Suprapubic skin (tissue), 4 donors: ENCODE data around the gene HMCN1. TPM values are rescaled to one million over a fixed set of nuclear protein-coding genes. Genes with fewer than 3 reads are reported as not detected.
A peak's percentile ranks its signal among the peaks of the same experiment; 100 is the strongest.

ENCODE experiments used
- DNase-seq, 2 donors: peaks; one replicate each; pipeline ENCODE4 v3.0.0-alpha.2; 2019; ENCODE audit warnings: low spot score in 2 of 2
- H3K27ac ChIP-seq: fragments of 200-600 bp; sonication (generic); one replicate; pipeline ENCODE4 v1.5.1; 2019
- H3K27me3 ChIP-seq: fragments of 200-600 bp; sonication (generic); one replicate; pipeline ENCODE4 v1.5.1; 2019
- H3K36me3 ChIP-seq: fragments of 200-600 bp; sonication (generic); one replicate; pipeline ENCODE4 v1.5.1; 2019
- H3K4me1 ChIP-seq: fragments of 200-600 bp; sonication (generic); one replicate; pipeline ENCODE4 v1.5.1; 2019
- H3K4me3 ChIP-seq: fragments of 200-600 bp; sonication (generic); one replicate; pipeline ENCODE4 v1.5.1; 2019; ENCODE audit warnings: mild to moderate bottlenecking
- H3K9me3 ChIP-seq: fragments of 200-600 bp; sonication (generic); one replicate; pipeline ENCODE4 v1.5.1; 2019
- EP300 ChIP-seq: sonication (generic); formaldehyde crosslinking; IDR thresholded peaks from one replicate; pipeline ENCODE4 v1.6.1; 2017; ENCODE audit warnings: antibody characterized with exemption
- POLR2A ChIP-seq, 2 donors: fragments of 450-650 bp; IDR thresholded peaks; one replicate each; pipeline ENCODE4 v1.6.1; 2017; ENCODE audit warnings: antibody characterized with exemption in 2 of 2, mild to moderate bottlenecking in 2 of 2, moderate library complexity in 2 of 2
- POLR2AphosphoS5 ChIP-seq, 3 donors: sonication (generic); formaldehyde crosslinking; IDR thresholded peaks; one replicate each; pipeline ENCODE4 v1.6.1; 2017; ENCODE audit warnings: antibody characterized with exemption in 3 of 3
- WGBS: methylation state at CpG from one replicate; pipeline ENCODE4 v1.1.5; 2018; 5-methylcytosine and 5-hydroxymethylcytosine counted together
- total RNA-seq, 4 donors: library from RNA; depleted of rRNA; stranded (reverse); fragments of >200 nt; gene quantifications; one replicate each; pipeline ENCODE4 v1.1.0, GENCODE V29; 2016
- TF ChIP-seq, protein P1 (sequence below), 2 donors: fragments of 200-600 bp in 1 of 2; fragments of 450-650 bp in 1 of 2; sonication (generic) in 1 of 2; IDR thresholded peaks; one replicate each; pipeline ENCODE4 v1.5.1; 2016 to 2019; ENCODE audit warnings: antibody characterized with exemption in 2 of 2, mild to moderate bottlenecking in 1 of 2, moderate library complexity in 1 of 2

The HMCN1 gene
- total RNA-seq, 4 donors from 2014 or later: 2.2 to 5.6 (median 3.7) TPM

DNA sequence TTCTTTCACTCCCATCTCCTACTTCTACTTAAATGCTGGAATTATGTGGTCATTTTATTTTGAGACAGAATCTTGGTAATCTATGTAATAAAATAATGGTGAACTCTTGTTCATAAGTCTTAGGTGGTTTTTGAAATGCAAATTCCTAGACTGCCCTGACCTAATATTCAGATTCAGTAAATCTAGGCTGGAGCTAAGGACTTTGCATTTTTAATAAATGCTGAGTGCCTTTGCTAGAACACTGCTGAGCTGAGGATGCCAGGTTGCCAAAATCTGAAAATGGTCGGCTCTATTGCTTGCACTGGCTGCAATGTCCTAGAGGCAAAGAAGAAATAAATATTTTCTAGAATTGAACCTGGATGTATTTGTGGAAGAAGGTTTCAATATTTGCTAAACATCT, 187.4 kb downstream of the HMCN1 start:
- WGBS: 96% methylated on average over 1 of the region's 1 CpG
- Histone ChIP-seq H3K27ac (no peak overlapping the region), H3K36me3 (no peaks in the 10 kb centered on the region), H3K27me3 (no peaks in the 10 kb centered on the region), H3K9me3 (no peaks in the 10 kb centered on the region), H3K4me1 (no peaks in the 10 kb centered on the region), H3K4me3 (no peak overlapping the region)
- DNase-seq: no peak
- TF ChIP-seq, protein P1, sequence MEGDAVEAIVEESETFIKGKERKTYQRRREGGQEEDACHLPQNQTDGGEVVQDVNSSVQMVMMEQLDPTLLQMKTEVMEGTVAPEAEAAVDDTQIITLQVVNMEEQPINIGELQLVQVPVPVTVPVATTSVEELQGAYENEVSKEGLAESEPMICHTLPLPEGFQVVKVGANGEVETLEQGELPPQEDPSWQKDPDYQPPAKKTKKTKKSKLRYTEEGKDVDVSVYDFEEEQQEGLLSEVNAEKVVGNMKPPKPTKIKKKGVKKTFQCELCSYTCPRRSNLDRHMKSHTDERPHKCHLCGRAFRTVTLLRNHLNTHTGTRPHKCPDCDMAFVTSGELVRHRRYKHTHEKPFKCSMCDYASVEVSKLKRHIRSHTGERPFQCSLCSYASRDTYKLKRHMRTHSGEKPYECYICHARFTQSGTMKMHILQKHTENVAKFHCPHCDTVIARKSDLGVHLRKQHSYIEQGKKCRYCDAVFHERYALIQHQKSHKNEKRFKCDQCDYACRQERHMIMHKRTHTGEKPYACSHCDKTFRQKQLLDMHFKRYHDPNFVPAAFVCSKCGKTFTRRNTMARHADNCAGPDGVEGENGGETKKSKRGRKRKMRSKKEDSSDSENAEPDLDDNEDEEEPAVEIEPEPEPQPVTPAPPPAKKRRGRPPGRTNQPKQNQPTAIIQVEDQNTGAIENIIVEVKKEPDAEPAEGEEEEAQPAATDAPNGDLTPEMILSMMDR (IDR thresholded peaks at IDR 0.05): no peak
- TF ChIP-seq POLR2A (IDR thresholded peaks at IDR 0.05) (no peak), EP300 (no peak), POLR2AphosphoS5 (IDR thresholded peaks at IDR 0.05) (no peak)

GRCh38 chr1:185926588-185926987, 192.4 kb downstream of the HMCN1 start:
- Histone ChIP-seq H3K9me3 (no peaks in the 10 kb centered on the region), H3K4me1 (no peaks in the 10 kb centered on the region), H3K36me3 (no peaks in the 10 kb centered on the region), H3K4me3 (no peak overlapping the region), H3K27me3 (no peaks in the 10 kb centered on the region), H3K27ac (peak overlapping the region; percentile 24)
- WGBS: 57% methylated on average over 3 of the region's 3 CpGs
- TF ChIP-seq, protein P1 (IDR thresholded peaks at IDR 0.05): no peak
- no peak for TF ChIP-seq EP300
- no peak for TF ChIP-seq POLR2AphosphoS5 (IDR thresholded peaks at IDR 0.05)
- DNase-seq: no peak

- no peak overlapping the region for H3K27ac ChIP-seq
- WGBS: 67% methylated on average over 1 of the region's 1 CpG
- H3K36me3 ChIP-seq: no peaks in the 10 kb centered on the region
- TF ChIP-seq POLR2AphosphoS5 (IDR thresholded peaks at IDR 0.05): no peak
- TF ChIP-seq EP300: no peak
- TF ChIP-seq, protein P1 (IDR thresholded peaks at IDR 0.05): no peak
- TF ChIP-seq POLR2A (IDR thresholded peaks at IDR 0.05): no peak
- DNase-seq: no peak
- no peaks in the 10 kb centered on the region for H3K27me3 ChIP-seq
- H3K4me1 ChIP-seq: no peaks in the 10 kb centered on the region
- no peak overlapping the region for H3K4me3 ChIP-seq
- H3K9me3 ChIP-seq: no peaks in the 10 kb centered on the region
Measured at GRCh38 chr1:185929776-185930175, 195.6 kb downstream of the HMCN1 start.

DNA sequence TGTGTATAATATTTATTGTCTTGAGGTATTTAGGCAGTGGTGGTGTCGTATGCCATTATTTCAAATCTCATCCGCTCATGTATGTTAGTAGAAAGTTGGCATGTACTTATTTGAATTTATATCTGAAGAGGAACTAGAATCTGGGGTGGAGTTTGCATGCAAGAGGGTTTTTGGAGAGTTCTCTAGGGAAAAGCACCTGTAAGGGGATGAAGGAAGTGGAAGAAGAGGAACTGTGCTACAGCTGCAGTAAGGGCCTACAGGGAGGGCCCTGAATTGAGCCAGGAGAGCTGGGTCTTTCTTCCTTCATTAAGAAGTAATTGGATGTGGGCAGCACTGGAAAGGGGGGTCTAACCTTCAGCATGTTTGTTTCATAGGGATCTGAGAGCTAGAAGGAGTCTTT, 197.2 kb downstream of the HMCN1 start:
- Histone ChIP-seq H3K9me3 (no peaks in the 10 kb centered on the region), H3K4me1 (no peaks in the 10 kb centered on the region), H3K27ac (no peak overlapping the region), H3K4me3 (no peak overlapping the region), H3K36me3 (no peaks in the 10 kb centered on the region), H3K27me3 (no peaks in the 10 kb centered on the region)
- 94% methylated on average over 2 of the region's 2 CpGs for WGBS
- DNase-seq: no peak
- no peak for TF ChIP-seq EP300
- no peak for TF ChIP-seq POLR2AphosphoS5 (IDR thresholded peaks at IDR 0.05)
- TF ChIP-seq, protein P1 (IDR thresholded peaks at IDR 0.05): no peak
- TF ChIP-seq POLR2A (IDR thresholded peaks at IDR 0.05): no peak

- 84% methylated on average over 4 of the region's 4 CpGs for WGBS
Measured at GRCh38 chr1:185933580-185933979, 199.4 kb downstream of the HMCN1 start.

More at GRCh38 chr1:185933580-185933979, 199.4 kb downstream of the HMCN1 start:
- TF ChIP-seq, protein P1 (IDR thresholded peaks at IDR 0.05): no peak
- TF ChIP-seq POLR2AphosphoS5 (IDR thresholded peaks at IDR 0.05): no peak
- no peak for TF ChIP-seq POLR2A (IDR thresholded peaks at IDR 0.05)
- TF ChIP-seq EP300: no peak
- Histone ChIP-seq H3K27ac (no peak overlapping the region), H3K9me3 (no peaks in the 10 kb centered on the region), H3K36me3 (no peaks in the 10 kb centered on the region), H3K4me1 (no peaks in the 10 kb centered on the region), H3K4me3 (no peak overlapping the region), H3K27me3 (no peaks in the 10 kb centered on the region)
- no peak for DNase-seq
